NCI-H345 (cell line): Measurements from ENCODE around the gene VPS13D.
"Not testable (repeated sequence)": the region's sequence is repeated elsewhere in the genome, so short reads cannot be mapped to it uniquely, and the experiment has no call there.

Source experiments
- DNase-seq: peaks from one replicate; lab custom pipeline; 2025; lab: John Stamatoyannopoulos, UW

VPS13D gene

DNA sequence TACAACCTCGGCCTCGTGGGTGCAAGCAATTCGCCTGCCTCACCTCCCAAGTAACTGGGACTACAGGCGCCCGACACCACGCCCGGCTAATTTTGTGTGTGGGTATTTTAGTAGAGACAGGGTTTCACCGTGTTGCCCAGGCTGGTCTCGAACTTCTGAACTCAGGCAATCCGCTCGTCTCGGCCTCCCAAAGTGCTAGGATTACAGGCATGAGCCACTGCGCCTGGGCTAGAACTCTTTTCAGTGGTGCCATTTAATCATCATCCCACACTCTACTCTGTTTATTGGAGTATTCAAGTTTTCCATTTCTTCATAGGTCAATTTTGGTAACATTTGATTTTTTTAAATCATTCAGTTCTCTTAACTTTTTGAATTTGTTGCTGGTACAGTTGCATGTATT lies 286.9 kb downstream of the VPS13D start:
- no peak for DNase-seq

DNA sequence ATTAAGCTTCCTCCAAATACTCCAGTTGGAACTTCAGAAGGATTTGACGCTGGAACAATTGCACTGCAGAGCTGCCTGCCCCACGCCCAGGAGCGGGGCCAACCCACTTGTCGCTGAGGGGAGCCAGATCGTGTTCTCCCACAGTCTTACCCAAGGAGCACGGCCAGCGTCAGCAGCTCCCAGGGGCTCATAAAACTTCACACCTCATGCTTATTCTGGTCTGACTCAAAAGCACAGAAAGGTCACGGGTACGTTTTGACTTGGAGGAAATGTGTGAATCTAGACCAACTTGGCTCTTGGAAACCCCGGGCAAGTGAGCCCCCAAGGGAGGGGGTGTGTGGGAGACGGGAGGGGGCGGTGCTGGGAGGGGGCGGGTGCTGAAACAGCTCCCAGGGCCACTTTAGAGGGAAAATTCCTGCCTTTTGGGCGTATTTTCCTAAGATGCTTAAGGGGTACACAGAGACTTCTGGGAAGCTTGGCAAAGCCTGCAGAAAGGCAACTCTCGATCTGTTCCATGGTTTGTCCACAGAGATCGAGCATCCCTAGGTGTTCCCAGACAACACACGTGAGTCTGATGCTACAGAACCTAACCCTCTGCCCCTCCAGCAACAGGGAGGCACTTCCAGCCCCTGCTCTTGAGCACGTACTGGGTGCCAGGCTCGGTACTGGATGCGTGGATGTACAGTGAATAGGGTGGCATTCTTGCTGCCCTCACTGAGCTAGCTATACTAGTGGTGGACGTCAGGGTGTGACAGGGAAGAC lies 289.3 kb downstream of the VPS13D start:
- DNase-seq, result no peak

- DNase-seq, result no peak
These were observed 290.0 kb downstream of the VPS13D start for GRCh38 chr1:12519693-12520364.

- DNase-seq, result no peak
These were observed 291.3 kb downstream of the VPS13D start for GRCh38 chr1:12521096-12521495.

DNA sequence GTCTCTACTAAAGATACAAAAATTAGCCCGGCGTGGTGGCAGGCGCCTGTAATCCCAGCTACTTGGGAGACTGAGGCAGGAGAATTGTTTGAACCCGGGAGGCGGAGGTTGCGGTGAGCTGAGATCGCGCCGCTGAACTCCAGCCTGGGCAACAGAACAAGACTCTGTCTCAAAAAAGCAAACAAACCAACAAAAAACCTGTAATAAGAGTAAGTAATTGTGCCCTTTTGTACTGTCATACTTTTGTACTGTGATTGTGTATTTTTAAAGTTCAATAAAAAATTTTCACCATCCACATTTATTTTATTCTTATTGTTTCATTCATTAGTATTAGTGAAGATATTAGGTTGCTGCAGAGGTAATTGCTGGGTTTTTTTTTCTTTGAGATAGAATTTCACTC lies 292.9 kb downstream of the VPS13D start:
- not testable (repeated sequence) for DNase-seq

DNA sequence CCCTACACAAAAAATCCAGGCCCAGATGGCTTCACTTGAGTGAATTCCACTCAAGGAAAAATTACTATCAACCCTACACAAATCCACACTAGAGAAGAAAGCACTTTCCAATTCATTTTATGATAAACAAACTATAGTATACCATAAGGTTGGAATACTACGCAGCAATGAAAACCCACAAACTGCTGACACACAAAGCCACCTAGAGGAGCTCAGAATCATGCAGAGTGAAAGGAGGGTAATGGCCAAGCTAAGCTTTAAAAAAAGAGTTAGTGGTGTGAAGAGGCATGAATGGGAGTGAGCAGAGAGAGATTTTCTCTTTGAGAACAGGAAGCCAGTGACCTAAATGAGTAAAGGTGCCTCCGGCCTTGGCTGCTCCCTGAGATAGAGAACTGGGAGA lies 294.4 kb downstream of the VPS13D start:
- no peak for DNase-seq

- DNase-seq, result no peak
These were observed 295.7 kb downstream of the VPS13D start for GRCh38 chr1:12525311-12526181.

GRCh38 chr1:12527564-12527963 lies 297.7 kb downstream of the VPS13D start:
- no peak for DNase-seq

GRCh38 chr1:12528021-12528852 lies 298.4 kb downstream of the VPS13D start:
- DNase-seq, result no peak

DNA sequence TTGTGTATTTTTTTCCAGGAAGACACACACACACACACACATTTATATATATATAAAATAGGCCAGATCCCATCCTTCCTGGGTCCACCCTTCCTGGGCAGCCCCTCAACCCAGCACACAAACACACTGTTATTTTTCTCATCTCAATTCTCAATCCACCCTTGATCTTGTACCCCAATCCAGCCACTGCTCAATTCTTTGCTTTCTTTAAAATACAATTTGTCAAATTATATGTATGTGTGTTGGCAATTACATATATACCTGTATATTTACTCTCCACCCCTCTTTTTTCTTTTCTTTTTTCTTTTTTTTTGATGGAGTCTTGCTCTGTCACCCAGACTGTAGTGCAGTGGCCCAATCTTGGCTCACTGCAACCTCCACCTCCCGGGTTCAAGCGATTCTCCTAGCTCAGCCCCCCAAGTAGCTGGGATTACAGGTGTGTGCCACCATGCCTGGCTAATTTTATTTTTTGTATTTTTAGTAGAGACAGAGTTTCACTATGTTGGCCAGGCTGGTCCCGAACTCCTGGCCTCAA lies 299.9 kb downstream of the VPS13D start:
- no peak for DNase-seq

GRCh38 chr1:12530462-12531178 lies 300.8 kb downstream of the VPS13D start:
- DNase-seq, result no peak

GRCh38 chr1:12531179-12531499 lies 301.3 kb downstream of the VPS13D start:
- DNase-seq, result no peak

DNA sequence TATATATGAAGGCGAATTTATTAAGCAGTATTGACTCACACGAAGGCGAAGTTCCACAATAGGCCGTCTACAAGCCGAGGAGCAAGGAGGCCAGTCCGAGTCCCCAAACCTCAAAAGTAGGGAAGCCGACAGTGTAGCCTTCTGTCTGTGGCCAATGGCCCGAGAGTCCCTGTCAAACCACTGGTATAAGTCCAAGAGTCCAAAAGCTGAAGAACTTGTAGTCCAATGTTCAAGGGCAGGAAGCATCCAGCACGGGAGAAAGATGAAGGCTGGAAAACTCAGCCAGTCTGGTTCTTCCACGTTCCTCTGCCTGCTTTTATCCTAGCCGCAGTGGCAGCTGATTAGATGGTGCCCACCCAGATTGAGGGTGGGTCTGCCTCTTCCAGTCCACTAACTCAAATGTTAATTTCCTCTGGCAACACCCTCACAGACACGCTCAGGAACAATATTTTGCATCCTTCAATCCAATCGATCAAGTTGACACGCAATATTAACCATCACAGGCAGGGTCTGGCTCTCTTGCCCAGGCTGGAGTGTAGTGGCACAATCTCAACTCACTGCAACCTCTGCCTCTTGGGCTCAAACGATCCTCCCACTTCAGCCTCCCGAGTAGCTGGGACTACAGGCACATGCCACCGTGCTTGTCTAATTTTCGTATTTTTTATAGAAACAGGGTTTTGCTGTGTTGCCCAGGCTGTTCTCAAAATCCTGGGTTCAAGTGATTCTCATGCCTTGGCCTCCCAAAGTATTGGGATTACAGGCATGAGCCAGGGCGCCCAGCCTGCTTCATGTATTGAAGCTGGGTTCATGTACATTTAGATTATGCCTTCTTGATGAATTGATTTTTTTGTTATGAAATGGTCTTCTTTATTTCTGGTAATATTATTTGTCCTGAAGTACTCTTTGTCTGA lies 302.8 kb downstream of the VPS13D start:
- no peak for DNase-seq

GRCh38 chr1:12536023-12536639 lies 306.3 kb downstream of the VPS13D start:
- no peak for DNase-seq

- DNase-seq, result no peak
These were observed 307.5 kb downstream of the VPS13D start for GRCh38 chr1:12537294-12537693.

DNA sequence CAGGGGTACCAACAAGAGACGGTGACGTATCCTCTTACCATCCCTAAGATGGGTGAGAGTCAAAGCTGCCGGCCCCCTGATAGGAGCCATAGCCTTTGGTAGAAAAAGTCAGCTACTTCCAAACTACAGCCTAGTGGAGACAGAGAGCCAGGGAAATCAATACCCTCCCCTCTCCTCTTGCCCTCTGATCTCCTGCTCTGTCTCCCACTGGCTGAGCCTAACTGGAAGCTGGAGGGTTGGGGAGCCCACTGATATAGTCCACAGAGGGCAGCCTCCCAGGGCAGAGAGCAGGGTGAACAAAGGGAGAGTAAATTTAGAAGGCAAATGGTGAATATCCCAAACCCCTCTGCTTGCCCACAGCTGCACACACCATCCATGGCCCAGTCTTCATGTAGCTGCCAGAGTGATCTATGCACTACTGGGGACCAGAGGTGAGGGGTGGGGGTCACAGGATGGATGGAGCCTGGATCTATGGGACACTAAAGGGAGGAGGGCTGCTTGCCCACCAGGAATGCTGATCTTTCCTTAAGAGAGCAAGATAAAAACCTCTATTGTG lies 308.2 kb downstream of the VPS13D start:
- DNase-seq, result no peak

- not testable (repeated sequence) for DNase-seq
These were observed 308.7 kb downstream of the VPS13D start for GRCh38 chr1:12538536-12538935.

GRCh38 chr1:12539320-12539704 lies 309.5 kb downstream of the VPS13D start:
- DNase-seq, result no peak
